CD8-positive, alpha-beta memory T cell (primary cell): ENCODE measurements around the gene CYP27A1. TPM values are rescaled to one million over a fixed set of nuclear protein-coding genes. Genes with fewer than 3 reads are reported as not detected.

Source experiments
- CTCF ChIA-PET: fragments of 350-600 bp; sonication (Branson Sonifier 250); formaldehyde crosslinking; loops from one replicate; lab custom pipeline; 2021; ENCODE audit warnings: antibody characterized with exemption; lab: Charles Lee
- POLR2A ChIA-PET: fragments of 350-600 bp; sonication (Branson Sonifier 250); formaldehyde crosslinking; loops from one replicate; lab custom pipeline; 2021; ENCODE audit warnings: antibody characterized with exemption; lab: Charles Lee
- DNase-seq, 5 donors: peaks; one replicate each; pipeline versions ENCODE4 v3.0.0 to v3.0.0-alpha.2; 2020 to 2022; ENCODE audit warnings: mixed read lengths in 1 of 5
- H3K27ac ChIP-seq: one replicate; pipeline ENCODE4 v1.7.0; 2013; ENCODE audit warnings: low read depth, mild to moderate bottlenecking, low read length, moderate library complexity
- H3K27me3 ChIP-seq: 2 replicates; pipeline ENCODE4 v1.7.0; 2013; ENCODE audit warnings: low read length, mild to moderate bottlenecking; ENCODE audit not compliant: insufficient read depth, poor library complexity, severe bottlenecking
- H3K36me3 ChIP-seq: 2 replicates; pipeline ENCODE4 v1.7.0; 2013; ENCODE audit warnings: mild to moderate bottlenecking, low read length, moderate library complexity; ENCODE audit not compliant: insufficient read depth
- H3K4me1 ChIP-seq: 2 replicates; pipeline ENCODE4 v1.7.0; 2013; ENCODE audit warnings: mild to moderate bottlenecking, low read length, moderate library complexity; ENCODE audit not compliant: insufficient read depth
- H3K4me3 ChIP-seq: 2 replicates; pipeline ENCODE4 v1.7.0; 2013; ENCODE audit warnings: mild to moderate bottlenecking, low read length
- H3K9me3 ChIP-seq: 2 replicates; pipeline ENCODE4 v1.7.0; 2013; ENCODE audit warnings: mild to moderate bottlenecking, low read length
- H3K27ac Mint-ChIP-seq, 8 donors: one replicate each; pipeline ENCODE4 v1.8.0; 2020 to 2021; ENCODE audit warnings: mixed read lengths in 8 of 8, mild to moderate bottlenecking in 6 of 8, inconsistent platforms in 3 of 8, moderate library complexity in 3 of 8
- H3K27me3 Mint-ChIP-seq, 2 donors: one replicate each; pipeline ENCODE4 v1.8.0; 2020 to 2021; ENCODE audit warnings: mixed read lengths in 2 of 2, mild to moderate bottlenecking in 1 of 2, moderate library complexity in 1 of 2
- H3K36me3 Mint-ChIP-seq, 3 donors: one replicate each; pipeline ENCODE4 v1.8.0; 2020 to 2021; ENCODE audit warnings: mixed read lengths in 3 of 3, inconsistent platforms in 1 of 3, mild to moderate bottlenecking in 1 of 3
- H3K4me1 Mint-ChIP-seq, 3 donors: one replicate each; pipeline ENCODE4 v1.8.0; 2020 to 2021; ENCODE audit warnings: mixed read lengths in 3 of 3, inconsistent platforms in 1 of 3, mild to moderate bottlenecking in 1 of 3
- H3K4me3 Mint-ChIP-seq, 7 donors: one replicate each; pipeline ENCODE4 v1.8.0; 2020 to 2021; ENCODE audit warnings: mixed read lengths in 7 of 7, mild to moderate bottlenecking in 6 of 7, moderate library complexity in 4 of 7, inconsistent platforms in 2 of 7
- H3K9me3 Mint-ChIP-seq, 5 donors: one replicate each; pipeline ENCODE4 v1.8.0; 2020 to 2022; ENCODE audit warnings: mixed read lengths in 5 of 5, mild to moderate bottlenecking in 3 of 5, moderate library complexity in 2 of 5, inconsistent platforms in 1 of 5
- polyA plus RNA-seq: library from polyadenylated mRNA; unstranded; fragments of 300-500 nt; fragmentation: Illumina TruSeq; gene quantifications from one replicate; pipeline ENCODE4 v1.2.3, GENCODE V29; 2021
- total RNA-seq, 2 experiments: library from RNA; stranded (reverse); gene quantifications; one replicate each; pipeline ENCODE4 v1.2.3, GENCODE V29; 2021

CYP27A1 gene
- total and polyA plus RNA-seq, 3 experiments from 2014 or later, result 1.2 TPM; not detected in 1

DNA sequence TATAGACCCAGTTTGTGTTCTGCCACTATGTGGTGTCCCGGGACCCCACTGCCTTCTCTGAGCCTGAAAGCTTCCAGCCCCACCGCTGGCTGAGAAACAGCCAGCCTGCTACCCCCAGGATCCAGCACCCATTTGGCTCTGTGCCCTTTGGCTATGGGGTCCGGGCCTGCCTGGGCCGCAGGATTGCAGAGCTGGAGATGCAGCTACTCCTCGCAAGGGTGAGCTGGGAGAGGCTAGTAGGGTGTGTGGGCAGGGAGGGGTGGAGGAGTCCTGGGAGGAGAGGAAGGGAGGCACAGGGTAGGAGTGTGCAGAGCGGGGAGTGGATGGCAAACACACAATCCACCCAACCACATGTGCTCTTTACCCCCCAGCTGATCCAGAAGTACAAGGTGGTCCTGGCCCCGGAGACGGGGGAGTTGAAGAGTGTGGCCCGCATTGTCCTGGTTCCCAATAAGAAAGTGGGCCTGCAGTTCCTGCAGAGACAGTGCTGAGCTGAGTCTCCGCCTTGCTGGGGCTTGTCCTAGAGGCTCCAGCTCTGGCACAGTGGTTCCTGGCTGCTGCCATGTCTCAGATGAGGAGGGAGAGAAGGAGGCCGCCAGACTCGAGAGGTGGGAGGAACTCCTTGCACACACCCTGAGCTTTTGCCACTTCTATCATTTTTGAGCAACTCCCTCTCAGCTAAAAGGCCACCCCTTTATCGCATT lies 32.7 kb downstream of the CYP27A1 start:
- DNase-seq, result no peak
- Mint-ChIP-seq H3K4me3 (no peak overlapping the region), H3K9me3 (no peaks in the 10 kb centered on the region), H3K4me1 (no peaks in the 10 kb centered on the region), H3K36me3 (no peaks in the 10 kb centered on the region), H3K27ac (peak overlapping the region in 1 of 8 donors; percentile 53), H3K27me3 (peaks cover 6 to 47% of the 10 kb centered on the region in 2 donors)
- no peaks in the 10 kb centered on the region for H3K9me3 ChIP-seq
- H3K36me3 ChIP-seq, result no peaks in the 10 kb centered on the region
- no peak overlapping the region for H3K4me3 ChIP-seq
- ChIA-PET CTCF (no interaction called here), POLR2A (no interaction called here)
- H3K4me1 ChIP-seq, result no peaks in the 10 kb centered on the region
- H3K27ac ChIP-seq, result no peak overlapping the region
- peaks cover 5% of the 10 kb centered on the region for H3K27me3 ChIP-seq

GRCh38 chr2:218815244-218815637 lies 33.3 kb downstream of the CYP27A1 start:
- H3K9me3 Mint-ChIP-seq, result no peaks in the 10 kb centered on the region
- POLR2A ChIA-PET, result no interaction called here
- no peak overlapping the region for H3K27ac Mint-ChIP-seq

GRCh38 chr2:218815649-218816048 lies 33.7 kb downstream of the CYP27A1 start:
- no peaks in the 10 kb centered on the region for H3K4me1 ChIP-seq
- DNase-seq, result no peak
- ChIA-PET POLR2A (no interaction called here), CTCF (no interaction called here)
- Mint-ChIP-seq H3K36me3 (no peaks in the 10 kb centered on the region), H3K27ac (no peak overlapping the region), H3K4me1 (no peaks in the 10 kb centered on the region), H3K9me3 (no peaks in the 10 kb centered on the region), H3K27me3 (peaks cover 9 to 49% of the 10 kb centered on the region in 2 donors), H3K4me3 (no peak overlapping the region)
- H3K27ac ChIP-seq, result no peak overlapping the region
- H3K36me3 ChIP-seq, result no peaks in the 10 kb centered on the region
- H3K9me3 ChIP-seq, result no peaks in the 10 kb centered on the region
- H3K4me3 ChIP-seq, result no peak overlapping the region
- peaks cover 5% of the 10 kb centered on the region for H3K27me3 ChIP-seq

More at GRCh38 chr2:218815244-218815637, 33.3 kb downstream of the CYP27A1 start:
- no peak for DNase-seq
- H3K36me3 Mint-ChIP-seq, result no peaks in the 10 kb centered on the region
- CTCF ChIA-PET, result no interaction called here
- no peaks in the 10 kb centered on the region for H3K4me1 ChIP-seq
- H3K4me1 Mint-ChIP-seq, result no peaks in the 10 kb centered on the region
- H3K4me3 Mint-ChIP-seq, result no peak overlapping the region
- H3K4me3 ChIP-seq, result no peak overlapping the region
- H3K9me3 ChIP-seq, result no peaks in the 10 kb centered on the region
- peaks cover 5% of the 10 kb centered on the region for H3K27me3 ChIP-seq
- no peaks in the 10 kb centered on the region for H3K36me3 ChIP-seq
- no peak overlapping the region for H3K27ac ChIP-seq
- H3K27me3 Mint-ChIP-seq, result peaks cover 6 to 46% of the 10 kb centered on the region in 2 donors

DNA sequence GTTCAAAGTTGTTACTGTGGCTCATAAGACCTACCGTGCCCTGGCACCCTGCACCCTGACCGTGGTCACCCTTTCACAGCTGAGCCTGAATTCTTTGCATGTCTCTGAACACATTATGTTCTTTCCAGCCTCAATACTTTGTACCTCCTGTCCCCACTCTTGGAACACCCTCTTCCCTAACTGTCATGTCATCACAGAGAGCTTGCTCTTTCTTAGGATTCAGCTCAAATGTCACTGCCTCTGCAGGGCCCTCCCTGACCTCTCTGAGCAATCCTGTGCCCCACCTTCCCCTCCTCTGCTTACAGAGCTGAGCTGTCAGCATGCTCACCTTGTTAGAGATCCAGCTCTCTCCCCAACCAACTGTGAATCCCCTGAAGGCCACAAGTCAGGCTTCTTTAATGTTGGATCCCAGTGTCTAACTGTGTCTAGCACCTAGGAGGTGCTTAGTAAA lies 34.6 kb downstream of the CYP27A1 start:
- Mint-ChIP-seq H3K4me1 (no peaks in the 10 kb centered on the region), H3K27me3 (peaks cover 11 to 48% of the 10 kb centered on the region in 2 donors), H3K9me3 (no peaks in the 10 kb centered on the region), H3K36me3 (no peaks in the 10 kb centered on the region), H3K27ac (no peak overlapping the region), H3K4me3 (no peak overlapping the region)
- Histone ChIP-seq H3K36me3 (no peaks in the 10 kb centered on the region), H3K27me3 (peaks cover 5% of the 10 kb centered on the region), H3K4me1 (no peaks in the 10 kb centered on the region), H3K4me3 (no peak overlapping the region), H3K27ac (no peak overlapping the region), H3K9me3 (no peaks in the 10 kb centered on the region)
- ChIA-PET POLR2A (no interaction called here), CTCF (interaction anchor here (1.4 kb wide), 1 partner anchor 13 kb away, joined by 3 read pairs; no protein-coding TSS in a partner anchor)
- DNase-seq, result no peak

DNA sequence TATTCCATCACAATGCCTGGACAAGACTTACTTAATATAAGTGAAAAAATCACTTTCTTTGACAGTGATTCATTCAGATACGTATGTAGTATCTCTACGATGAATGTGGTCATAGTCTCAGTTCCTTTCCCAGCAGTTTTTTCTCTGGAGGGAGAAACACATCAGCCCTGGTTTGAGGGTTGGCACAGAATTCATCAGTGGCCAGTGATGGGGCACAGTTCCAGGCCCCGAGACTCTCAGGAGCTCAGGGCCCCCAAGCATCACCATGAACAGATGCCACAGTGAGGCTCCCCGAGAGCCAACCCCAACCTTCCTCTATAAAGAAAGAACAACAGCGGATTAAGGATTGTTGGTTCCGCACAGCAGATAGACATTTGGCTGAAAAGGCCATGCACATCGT lies 37.1 kb downstream of the CYP27A1 start:
- Histone ChIP-seq H3K4me1 (no peaks in the 10 kb centered on the region), H3K27me3 (peaks cover 5% of the 10 kb centered on the region), H3K4me3 (no peak overlapping the region), H3K27ac (no peak overlapping the region), H3K36me3 (no peaks in the 10 kb centered on the region), H3K9me3 (no peaks in the 10 kb centered on the region)
- ChIA-PET POLR2A (no interaction called here), CTCF (no interaction called here)
- no peak for DNase-seq
- H3K4me1 Mint-ChIP-seq, result no peaks in the 10 kb centered on the region
- H3K9me3 Mint-ChIP-seq, result no peaks in the 10 kb centered on the region
- H3K36me3 Mint-ChIP-seq, result no peaks in the 10 kb centered on the region
- H3K27me3 Mint-ChIP-seq, result peaks cover 13 to 34% of the 10 kb centered on the region in 2 donors
- peak overlapping the region in 1 of 7 donors; percentile 13 for H3K4me3 Mint-ChIP-seq
- no peak overlapping the region for H3K27ac Mint-ChIP-seq

GRCh38 chr2:218820746-218821369 lies 38.9 kb downstream of the CYP27A1 start:
- Histone ChIP-seq H3K36me3 (no peaks in the 10 kb centered on the region), H3K27me3 (peaks cover 5% of the 10 kb centered on the region), H3K4me1 (no peaks in the 10 kb centered on the region), H3K27ac (no peak overlapping the region), H3K4me3 (no peak overlapping the region), H3K9me3 (no peaks in the 10 kb centered on the region)
- Mint-ChIP-seq H3K4me1 (no peaks in the 10 kb centered on the region), H3K27me3 (peaks cover 16 to 30% of the 10 kb centered on the region in 2 donors), H3K9me3 (no peaks in the 10 kb centered on the region), H3K36me3 (no peaks in the 10 kb centered on the region), H3K27ac (no peak overlapping the region), H3K4me3 (no peak overlapping the region)
- POLR2A ChIA-PET, result no interaction called here
- DNase-seq, result no peak
- CTCF ChIA-PET, result no interaction called here

- Mint-ChIP-seq H3K4me3 (no peak overlapping the region), H3K36me3 (no peaks in the 10 kb centered on the region), H3K27me3 (peaks cover 12 to 25% of the 10 kb centered on the region in 2 donors), H3K27ac (peak overlapping the region in 1 of 8 donors; percentile 47), H3K9me3 (no peaks in the 10 kb centered on the region), H3K4me1 (no peaks in the 10 kb centered on the region)
- DNase-seq, result no peak
- CTCF ChIA-PET, result no interaction called here
- Histone ChIP-seq H3K4me1 (no peaks in the 10 kb centered on the region), H3K27me3 (peaks cover 5% of the 10 kb centered on the region), H3K4me3 (no peak overlapping the region), H3K36me3 (no peaks in the 10 kb centered on the region), H3K9me3 (no peaks in the 10 kb centered on the region), H3K27ac (no peak overlapping the region)
- POLR2A ChIA-PET, result no interaction called here
Observed at GRCh38 chr2:218821605-218822211, 39.8 kb downstream of the CYP27A1 start.

DNA sequence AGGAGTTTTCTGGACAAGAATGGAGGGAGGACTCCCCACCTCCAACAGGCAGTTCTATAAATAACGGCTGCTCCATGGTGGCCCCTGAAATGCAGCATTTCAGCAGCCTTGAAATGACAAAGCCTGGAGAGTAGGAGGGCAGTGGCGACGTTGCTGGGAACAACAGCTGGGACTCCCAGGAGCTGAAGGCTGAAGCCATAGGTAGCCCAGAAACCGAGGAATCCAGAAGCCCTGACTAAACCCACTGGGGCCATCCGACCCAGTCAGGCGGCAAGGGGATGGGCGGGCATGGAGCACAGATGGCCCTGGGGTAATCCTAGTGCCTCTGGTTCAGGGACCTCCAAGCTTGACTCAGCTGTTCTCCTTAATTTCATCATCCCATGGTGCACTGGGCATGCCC lies 40.7 kb downstream of the CYP27A1 start:
- Mint-ChIP-seq H3K4me1 (no peaks in the 10 kb centered on the region), H3K27me3 (peaks cover 18 to 25% of the 10 kb centered on the region in 2 donors), H3K36me3 (no peaks in the 10 kb centered on the region), H3K27ac (no peak overlapping the region), H3K9me3 (no peaks in the 10 kb centered on the region), H3K4me3 (no peak overlapping the region)
- Histone ChIP-seq H3K27ac (no peak overlapping the region), H3K4me3 (no peak overlapping the region), H3K36me3 (no peaks in the 10 kb centered on the region), H3K4me1 (no peaks in the 10 kb centered on the region), H3K9me3 (no peaks in the 10 kb centered on the region), H3K27me3 (peaks cover 2% of the 10 kb centered on the region)
- ChIA-PET CTCF (no interaction called here), POLR2A (no interaction called here)
- DNase-seq, result no peak
